GM21447 (cell line): Measurements from ENCODE around the gene MAN1A1.

Experiments
- ATAC-seq: cut with Tn5 transposase; IDR thresholded peaks from one replicate; pipeline ENCODE4 v1.9.1; 2021; ENCODE audit not compliant: unreplicated experiment

The MAN1A1 gene

DNA sequence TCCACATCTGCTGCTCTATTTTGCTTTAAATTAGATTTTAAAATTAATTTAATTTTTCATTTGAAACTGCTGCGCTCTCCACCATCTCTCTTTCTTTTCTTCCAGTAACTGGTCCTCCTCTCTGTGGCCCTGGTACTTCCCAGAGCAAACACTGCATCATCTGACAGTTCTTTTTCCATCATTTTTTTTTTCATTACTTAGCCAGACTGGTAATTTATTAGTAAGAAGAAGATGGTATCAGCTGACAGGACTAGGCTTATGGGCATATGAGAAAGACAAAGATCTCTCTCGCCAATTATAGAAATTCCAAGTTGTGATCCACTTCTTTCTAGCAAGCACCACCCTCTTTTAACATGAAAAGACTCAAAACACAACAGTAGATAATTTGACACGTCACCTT is 197.4 kb downstream of the MAN1A1 start:
- no peak for ATAC-seq

DNA sequence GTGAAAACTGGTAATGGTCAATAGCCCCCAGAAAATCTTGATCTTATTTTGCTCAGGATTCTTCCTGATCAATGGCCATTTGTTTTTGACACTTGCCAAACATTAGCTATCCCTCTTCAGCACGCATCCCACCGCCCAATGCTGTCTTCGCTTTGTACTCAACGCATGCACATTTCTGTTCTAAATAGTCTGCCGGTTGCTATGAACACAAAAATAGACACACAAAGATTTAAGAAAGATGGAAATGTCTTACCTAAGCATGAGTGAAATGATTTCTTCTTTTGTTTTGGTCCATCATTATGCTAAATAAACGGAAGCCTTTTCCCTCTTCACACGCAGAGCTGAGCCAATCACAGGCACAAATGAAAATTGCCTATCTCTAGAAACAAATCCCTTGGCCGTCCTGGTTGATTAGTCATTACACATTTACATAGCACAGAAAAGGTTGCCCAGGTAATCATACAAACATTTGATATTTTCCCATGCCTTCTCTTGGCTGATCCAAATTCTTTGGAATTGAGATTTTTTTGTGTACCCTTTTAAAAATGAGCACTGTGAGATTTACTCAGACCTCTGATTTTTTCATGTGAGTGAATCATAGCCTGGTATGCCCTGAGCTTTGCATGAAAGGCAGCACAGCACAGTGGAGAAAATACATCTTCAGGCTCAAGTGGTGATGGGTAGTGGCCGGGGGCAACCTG is 200.6 kb downstream of the MAN1A1 start:
- no peak for ATAC-seq

GRCh38 chr6:119148098-119148824 is 201.3 kb downstream of the MAN1A1 start:
- no peak for ATAC-seq

DNA sequence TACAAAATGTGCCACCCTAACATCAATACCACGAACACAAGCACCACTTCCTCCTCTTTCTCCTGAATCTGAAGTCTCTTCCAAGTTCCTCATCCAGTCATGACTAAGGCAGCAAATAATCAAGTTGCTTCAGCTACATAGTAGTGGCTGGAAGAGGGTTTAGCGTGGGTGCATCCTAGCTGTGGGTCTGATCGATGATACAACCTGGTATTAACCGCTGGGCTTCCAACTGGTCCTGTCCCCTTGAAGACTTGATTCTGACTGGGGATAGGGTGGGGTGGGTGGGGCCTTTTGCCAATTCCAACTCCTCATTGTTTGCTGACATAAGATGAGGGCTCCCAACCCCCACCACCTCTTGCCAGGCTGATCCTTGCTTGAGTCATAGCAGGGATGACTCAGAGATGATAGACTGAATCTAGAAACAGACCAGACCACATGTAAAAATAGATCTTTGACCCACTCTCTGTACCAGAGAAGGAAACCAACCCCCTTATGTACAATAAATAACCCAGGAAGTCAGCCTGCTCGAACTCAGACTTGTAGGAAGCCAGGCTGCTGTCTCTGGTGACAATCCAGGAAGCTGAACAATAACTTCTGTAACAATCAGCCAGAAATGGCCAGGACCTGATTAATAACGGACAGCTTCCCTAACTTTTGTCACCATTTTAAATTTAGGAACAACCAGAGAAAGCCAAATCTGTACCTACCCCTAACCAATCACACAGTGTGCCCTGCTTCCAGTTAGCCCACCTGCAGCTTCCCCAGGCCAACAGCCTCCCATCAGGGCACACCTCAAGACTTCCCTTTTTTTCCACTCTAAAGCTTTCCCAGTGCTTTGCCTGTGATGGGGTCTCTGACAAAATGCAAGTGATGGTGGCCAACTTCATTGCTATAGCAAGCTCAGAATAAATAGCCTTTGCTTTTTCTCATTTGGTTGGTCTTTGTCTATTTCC is 202.2 kb downstream of the MAN1A1 start:
- ATAC-seq = peak; percentile 99

GRCh38 chr6:119145111-119145510 is 204.4 kb downstream of the MAN1A1 start:
- ATAC-seq = no peak

DNA sequence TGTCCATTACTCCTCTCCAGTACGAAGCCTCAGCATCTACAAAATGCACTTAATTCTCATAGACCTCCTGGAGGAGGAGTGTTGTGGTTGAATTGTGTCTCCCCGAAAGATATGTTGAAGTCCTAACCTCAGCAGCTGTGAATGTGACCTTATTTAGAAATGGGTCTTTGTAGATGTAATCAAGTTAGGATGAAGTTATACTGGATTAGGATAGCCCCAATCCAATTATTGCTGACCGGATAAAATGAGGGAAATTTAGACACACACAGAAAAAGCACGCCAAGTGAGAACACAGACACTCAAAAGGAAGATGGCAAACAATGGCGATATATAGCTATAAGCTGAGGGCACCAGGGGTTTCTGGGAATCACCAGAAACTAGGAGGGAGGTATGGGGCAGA is 206.9 kb downstream of the MAN1A1 start:
- no peak for ATAC-seq

- ATAC-seq = no peak
Measured at GRCh38 chr6:119142041-119142440, 207.5 kb downstream of the MAN1A1 start.

DNA sequence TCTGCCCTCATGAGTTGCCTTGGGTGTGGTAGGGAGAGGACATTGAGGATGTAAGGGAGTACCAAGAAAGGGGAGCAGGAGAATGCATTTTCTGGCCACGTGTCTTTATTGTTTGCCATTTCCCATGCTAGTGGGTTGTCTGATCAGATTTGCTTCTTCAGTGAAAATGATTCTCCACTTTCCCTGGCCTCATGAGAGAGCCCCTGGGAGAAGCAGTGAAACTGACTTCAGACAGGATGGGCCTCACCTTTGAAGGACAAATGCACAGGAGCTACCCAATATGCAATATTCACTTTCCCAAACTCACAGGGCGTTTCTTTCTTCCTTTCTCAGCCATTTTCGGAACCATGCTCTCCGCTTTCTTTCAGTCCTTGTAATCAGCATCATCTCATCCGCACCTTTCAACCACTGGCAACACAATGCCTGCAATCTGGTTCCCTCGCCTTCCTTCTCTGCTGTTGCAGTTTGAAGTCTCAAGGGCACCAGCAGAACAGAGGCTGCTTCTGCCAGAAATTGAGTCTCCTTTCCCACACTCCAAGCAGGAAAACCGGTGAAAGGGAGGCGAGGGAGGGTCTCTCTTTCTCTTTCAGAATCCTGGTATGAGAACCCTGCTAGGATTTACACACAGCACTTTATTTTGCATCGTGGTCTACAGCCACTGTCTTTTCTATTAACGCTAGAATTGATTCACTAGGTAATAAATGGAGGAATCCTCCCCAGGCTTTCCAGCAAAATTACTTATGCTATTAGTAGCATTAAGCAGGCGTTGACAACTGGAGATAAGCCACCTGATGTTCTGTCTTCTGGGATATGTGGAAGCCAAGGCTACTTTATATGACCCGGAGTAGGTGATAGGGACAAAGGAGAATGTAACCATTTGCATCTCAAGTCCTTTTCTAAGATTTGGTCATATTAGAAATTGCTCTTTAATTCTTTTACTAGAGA is 209.1 kb downstream of the MAN1A1 start:
- no peak for ATAC-seq

- peak; percentile 89 for ATAC-seq
Measured at GRCh38 chr6:119138906-119139541, 210.5 kb downstream of the MAN1A1 start.

DNA sequence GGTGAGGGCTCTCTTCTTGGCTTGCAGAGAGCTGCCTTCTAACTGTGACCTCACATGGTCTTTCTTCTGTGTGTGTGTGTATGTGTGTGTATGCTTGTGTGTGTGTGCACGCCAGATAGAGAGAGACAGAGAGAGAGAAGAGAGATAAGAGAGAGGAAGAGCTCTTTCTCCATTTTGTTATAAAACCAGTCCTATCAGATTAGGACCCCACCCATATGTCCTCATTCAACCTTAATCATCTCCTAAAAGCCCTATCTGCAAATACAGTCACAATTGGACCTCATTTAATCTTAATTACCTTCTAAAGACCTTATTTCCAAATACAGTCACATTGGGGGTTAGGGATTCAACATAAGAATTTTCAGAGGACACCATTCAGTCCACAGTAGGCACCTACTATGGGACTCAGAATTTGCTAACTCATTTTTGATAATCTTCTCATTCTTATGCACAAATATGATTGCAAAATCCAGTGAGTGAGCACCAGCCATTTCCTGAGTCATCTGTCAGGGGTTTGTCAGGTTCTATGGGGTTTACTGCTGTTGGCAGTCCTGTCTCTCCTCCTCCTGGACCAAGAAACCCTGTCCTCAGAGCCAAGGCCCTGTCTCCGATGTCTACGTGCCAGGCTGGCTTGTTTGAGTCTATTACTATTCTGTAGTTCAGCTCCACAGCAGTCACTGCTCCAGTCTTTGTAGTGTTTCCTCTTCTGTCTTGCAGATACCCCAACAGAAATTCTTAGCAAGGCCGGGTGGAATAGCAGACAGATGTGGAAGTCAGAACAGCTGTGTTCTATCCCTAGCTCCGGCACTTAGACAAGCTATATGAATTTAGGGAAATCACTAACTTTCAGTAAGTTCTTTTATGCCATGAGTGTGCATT is 212.1 kb downstream of the MAN1A1 start:
- no peak for ATAC-seq

GRCh38 chr6:119134752-119135151 is 214.8 kb downstream of the MAN1A1 start:
- no peak for ATAC-seq

DNA sequence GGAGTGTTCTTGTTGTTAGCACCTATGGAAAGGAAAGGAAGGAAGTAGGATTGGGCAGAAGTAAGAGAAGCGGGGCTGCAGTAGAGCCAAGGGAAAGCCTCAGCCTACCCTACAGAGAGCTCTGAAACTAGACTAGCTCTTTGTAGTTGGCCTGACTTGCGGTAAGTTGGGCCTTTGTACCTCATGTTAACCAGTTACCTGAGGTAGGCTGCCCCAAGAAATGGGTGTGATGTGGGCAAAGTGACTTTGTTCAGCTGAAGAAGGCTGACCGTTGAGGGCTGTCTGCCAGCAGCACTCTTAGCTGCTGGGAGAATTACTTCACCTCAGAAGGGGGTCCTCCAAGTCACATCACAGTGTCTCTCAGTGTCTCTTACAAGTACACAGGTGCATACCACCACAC is 216.2 kb downstream of the MAN1A1 start:
- no peak for ATAC-seq

GRCh38 chr6:119132261-119132981 is 217.1 kb downstream of the MAN1A1 start:
- no peak for ATAC-seq

DNA sequence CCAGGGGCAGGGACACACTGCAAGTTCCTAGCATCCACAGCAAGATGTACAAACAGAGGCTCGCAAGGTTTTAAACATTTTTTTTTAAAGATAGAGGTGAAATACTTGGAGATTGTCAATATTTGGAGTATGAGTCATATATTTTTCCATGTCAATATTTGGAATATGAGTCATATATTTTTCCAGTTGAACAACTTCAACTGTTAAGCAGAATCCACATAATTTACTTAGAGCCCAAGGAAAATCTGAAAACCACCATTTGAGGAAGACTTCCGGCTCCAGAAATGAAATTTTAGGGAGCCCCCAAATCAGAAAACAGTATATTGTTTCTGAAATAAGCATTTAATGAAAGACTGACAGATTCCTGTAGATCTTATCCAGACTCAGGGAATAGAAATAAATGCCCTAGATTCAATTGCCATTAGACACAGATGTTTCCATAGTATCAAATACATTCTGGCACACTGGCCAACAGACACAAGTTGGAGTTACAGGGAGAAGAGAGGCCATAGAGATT is 219.5 kb downstream of the MAN1A1 start:
- no peak for ATAC-seq

GRCh38 chr6:119129148-119129967 is 220.2 kb downstream of the MAN1A1 start:
- ATAC-seq = peak; percentile 89

DNA sequence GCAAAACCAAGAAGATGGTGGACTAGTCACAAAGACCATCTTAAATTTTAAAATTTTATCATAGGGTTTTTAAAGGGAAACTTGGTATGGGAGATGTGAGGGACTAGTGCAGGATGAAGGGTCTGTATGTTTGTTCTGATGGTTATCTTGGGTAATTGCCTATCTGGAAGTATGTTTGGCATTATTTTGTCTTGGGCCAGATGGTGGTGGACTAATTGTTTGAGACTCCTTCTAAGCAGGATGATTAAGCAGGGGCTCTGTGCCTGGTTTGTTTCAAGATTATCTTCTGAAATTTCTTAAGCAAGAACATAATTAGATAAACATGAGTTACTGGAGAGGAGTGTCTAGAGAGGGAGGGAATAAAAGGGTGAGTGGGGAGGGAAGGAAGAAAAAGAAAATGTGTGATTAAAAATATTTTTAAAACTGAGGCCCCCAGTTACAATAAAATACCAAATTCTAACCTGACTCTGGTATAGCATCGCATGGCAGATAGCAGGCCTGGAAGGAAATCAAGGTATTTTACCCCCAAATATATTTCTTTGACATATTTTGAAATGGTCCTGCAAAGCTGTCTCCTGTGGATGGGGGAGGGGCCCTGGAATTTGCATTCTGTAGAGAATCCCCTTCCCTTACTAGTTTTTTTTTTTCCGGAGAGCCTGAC is 221.2 kb downstream of the MAN1A1 start:
- no peak for ATAC-seq

- ATAC-seq = no peak
Measured at GRCh38 chr6:119127627-119128026, 221.9 kb downstream of the MAN1A1 start.
